Measurements from ENCODE around the gene FHOD3. TPM values are rescaled to one million over a fixed set of nuclear protein-coding genes. Genes with fewer than 3 reads are reported as not detected.
A peak's percentile ranks its signal among the peaks of the same experiment; 100 is the strongest.

Gene FHOD3
- total RNA-seq, 1 experiment from 2014 or later, result 0.10 TPM

DNA sequence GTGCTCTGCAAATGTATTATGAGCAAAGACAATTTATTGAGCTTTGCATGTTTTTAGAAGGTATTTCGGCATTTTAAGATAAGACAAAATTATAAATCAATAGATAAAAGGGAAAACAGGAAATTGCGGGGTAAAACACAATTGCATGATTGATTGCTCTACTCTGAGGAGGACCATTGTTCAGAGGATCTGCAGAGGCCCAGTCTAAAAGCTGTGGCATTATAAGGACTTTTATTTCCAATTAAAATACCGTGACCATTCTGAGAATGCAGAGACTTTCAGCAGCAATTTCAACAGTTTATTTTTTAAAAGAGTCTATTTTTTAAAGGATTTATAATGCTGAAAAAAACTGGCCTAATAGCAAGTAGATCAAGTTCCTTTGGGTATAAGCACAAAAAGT is 469.3 kb downstream of the FHOD3 start:
- no peak for DNase-seq
- Histone ChIP-seq H3K9me3 (replicated peaks) (no peaks in the 10 kb centered on the region), H3K27me3 (no peaks in the 10 kb centered on the region), H3K27ac (no peak overlapping the region), H3K36me3 (no peaks in the 10 kb centered on the region), H3K4me3 (no peak overlapping the region), H3K4me1 (no peaks in the 10 kb centered on the region)

DNA sequence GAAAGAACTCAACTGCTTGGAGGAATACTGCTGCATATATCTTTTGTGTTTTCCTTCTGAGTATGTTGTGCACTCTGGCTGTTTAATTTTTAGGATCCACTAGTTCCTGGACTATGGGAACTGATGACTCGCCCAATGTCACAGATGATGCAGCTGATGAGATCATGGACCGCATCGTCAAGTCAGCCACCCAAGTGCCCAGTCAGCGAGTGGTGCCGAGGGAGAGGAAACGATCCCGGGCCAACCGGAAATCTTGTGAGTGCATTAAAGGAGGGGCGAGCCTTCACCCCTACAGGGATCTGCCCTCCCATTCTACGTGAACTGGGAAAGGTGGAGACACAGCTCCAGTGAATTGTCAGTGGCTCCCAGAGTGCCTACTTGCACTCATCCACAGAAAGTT is 471.7 kb downstream of the FHOD3 start:
- Histone ChIP-seq H3K4me1 (no peaks in the 10 kb centered on the region), H3K4me3 (no peak overlapping the region), H3K27ac (no peak overlapping the region), H3K27me3 (no peaks in the 10 kb centered on the region), H3K36me3 (no peaks in the 10 kb centered on the region), H3K9me3 (replicated peaks) (no peaks in the 10 kb centered on the region)
- DNase-seq, result no peak

DNA sequence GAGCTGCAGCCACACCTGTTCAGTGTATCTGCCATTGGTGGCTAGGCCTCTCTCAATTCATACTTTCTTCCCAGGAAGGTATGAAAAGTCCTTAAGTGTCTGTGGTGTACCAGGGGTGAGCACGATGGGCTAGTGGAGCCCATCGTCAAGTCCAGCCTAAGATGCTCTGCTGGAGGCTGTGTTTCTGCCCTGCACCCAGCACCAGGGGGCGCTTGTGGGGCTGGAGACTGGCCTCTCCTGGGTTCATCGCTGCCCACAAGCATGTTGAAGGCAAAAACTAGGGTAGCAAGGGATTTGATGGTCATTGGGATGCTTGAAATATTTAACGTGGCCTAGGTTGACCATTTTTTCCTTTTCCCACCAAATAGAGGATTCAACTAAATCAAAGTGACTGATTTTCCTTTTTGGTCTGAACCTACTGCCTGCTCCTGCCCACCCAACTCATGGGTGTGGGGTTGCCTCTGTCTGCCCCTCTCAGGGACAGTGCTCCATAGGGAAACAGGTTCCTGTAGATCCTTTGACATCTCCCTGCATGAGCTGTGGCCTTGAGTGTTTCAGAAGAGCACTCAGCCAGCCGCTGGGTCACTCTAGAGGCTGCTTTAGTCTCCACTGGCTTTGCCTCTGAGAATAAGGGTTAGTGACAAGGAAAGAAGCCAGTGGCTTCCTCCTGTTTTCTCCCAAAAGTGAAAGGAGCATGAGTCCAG is 472.2 kb downstream of the FHOD3 start:
- Histone ChIP-seq H3K27ac (no peak overlapping the region), H3K27me3 (no peaks in the 10 kb centered on the region), H3K9me3 (replicated peaks) (no peaks in the 10 kb centered on the region), H3K36me3 (no peaks in the 10 kb centered on the region), H3K4me1 (no peaks in the 10 kb centered on the region), H3K4me3 (no peak overlapping the region)
- peak; percentile 13 to 28 for DNase-seq

DNA sequence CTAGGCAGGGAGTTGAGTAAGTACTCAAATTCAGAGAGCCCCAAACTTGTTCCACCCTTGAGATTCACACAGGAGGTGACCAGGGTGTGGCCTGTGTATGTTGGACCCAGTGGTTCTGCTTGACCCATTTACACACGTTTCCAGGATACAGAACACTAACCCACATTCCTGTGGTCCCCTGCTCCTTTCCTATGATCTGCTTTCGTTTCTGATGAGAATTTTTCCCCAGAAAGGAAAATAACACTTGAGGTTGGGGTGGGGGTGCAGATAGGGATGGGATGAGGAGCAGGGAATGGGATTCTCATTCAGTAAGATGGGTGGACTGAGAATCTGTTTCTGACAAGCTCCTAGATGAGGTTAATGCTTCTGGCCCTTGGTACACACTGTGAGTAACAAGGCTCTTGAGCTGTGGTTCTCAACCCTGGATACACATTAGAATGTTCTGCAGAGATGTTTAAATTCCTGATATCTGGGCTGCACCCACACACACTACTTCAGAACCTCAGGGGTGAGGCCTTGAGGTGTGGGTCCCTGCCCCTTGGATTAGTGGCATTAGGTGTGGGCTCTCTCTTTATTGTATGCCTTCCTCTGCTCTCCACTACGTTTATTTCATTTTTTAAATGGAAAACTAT is 472.9 kb downstream of the FHOD3 start:
- Histone ChIP-seq H3K4me3 (no peak overlapping the region), H3K27ac (no peak overlapping the region), H3K36me3 (no peaks in the 10 kb centered on the region), H3K9me3 (replicated peaks) (no peaks in the 10 kb centered on the region), H3K27me3 (no peaks in the 10 kb centered on the region), H3K4me1 (no peaks in the 10 kb centered on the region)
- DNase-seq, result no peak

DNA sequence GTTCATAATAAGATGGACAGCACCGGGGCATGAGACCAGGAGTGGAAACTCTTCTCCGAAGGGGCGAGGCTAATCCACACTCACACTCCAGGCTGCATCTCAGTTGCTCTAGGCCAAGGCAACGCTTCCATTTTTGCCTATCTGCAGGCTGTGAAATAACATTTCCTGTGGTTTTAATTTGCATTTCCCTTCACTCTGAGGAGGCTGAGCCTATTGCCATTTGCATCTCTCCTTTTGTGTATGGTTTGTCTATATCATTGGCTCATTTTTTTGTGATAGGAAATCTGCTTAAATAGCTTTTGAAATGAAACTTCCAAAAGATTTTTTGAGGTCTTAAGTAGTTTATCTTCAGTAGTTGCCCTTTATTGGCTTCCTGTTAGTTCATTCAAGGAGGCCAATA is 473.7 kb downstream of the FHOD3 start:
- H3K27ac ChIP-seq, result no peak overlapping the region

DNA sequence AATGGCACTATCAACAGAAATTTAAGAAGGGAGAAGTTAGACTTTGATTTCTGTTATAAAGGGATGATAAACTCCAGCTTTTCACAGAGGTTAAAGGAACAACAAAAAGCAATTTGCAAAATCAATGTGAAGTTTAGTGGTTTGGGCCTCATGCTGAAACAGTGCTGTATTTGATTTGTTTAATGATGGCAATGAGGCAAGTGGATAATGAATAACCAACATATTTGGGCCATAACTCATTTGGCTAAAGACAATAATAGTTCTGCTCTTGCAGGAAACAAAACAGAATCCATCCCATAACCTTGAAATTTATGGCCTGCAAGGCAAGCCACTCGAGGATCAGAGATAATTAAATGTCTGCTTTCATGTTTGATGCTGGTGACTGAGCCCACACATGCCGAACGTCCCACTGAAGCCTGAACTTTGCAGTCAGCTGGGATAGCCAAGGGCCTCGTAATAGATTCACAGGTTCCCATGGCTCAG is 474.8 kb downstream of the FHOD3 start:
- Histone ChIP-seq H3K4me3 (no peak overlapping the region), H3K4me1 (no peaks in the 10 kb centered on the region), H3K9me3 (replicated peaks) (no peaks in the 10 kb centered on the region), H3K27me3 (no peaks in the 10 kb centered on the region), H3K27ac (no peak overlapping the region), H3K36me3 (no peaks in the 10 kb centered on the region)
- DNase-seq, result no peak

More for the DNA sequence above, 473.7 kb downstream of the FHOD3 start:
- H3K36me3 ChIP-seq, result no peaks in the 10 kb centered on the region
- H3K27me3 ChIP-seq, result no peaks in the 10 kb centered on the region
- H3K9me3 ChIP-seq (replicated peaks), result no peaks in the 10 kb centered on the region
- H3K4me3 ChIP-seq, result no peak overlapping the region
- H3K4me1 ChIP-seq, result no peaks in the 10 kb centered on the region
- no peak for DNase-seq

DNA sequence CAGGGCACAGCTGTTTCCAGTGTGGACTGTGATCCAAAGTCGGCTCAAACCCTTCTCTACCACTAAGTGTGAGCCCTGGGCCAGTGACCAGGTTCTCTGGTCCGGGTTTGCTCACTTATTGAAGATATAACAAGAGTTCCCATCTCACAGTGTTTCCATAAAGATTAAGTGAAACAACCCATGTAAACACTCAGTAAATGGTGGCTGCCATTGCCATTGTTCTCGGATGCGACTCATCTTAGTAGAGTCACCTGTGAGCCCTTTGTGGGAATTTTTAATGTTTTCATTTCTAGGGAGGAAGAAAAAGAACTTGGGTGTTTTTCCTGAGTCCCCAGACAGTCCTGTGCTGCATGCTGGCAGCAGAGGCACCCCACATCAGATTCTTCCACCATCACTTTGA is 477.9 kb downstream of the FHOD3 start:
- Histone ChIP-seq H3K36me3 (no peaks in the 10 kb centered on the region), H3K4me1 (no peaks in the 10 kb centered on the region), H3K27me3 (no peaks in the 10 kb centered on the region), H3K27ac (no peak overlapping the region), H3K9me3 (replicated peaks) (no peaks in the 10 kb centered on the region), H3K4me3 (no peak overlapping the region)
- DNase-seq, result no peak

DNA sequence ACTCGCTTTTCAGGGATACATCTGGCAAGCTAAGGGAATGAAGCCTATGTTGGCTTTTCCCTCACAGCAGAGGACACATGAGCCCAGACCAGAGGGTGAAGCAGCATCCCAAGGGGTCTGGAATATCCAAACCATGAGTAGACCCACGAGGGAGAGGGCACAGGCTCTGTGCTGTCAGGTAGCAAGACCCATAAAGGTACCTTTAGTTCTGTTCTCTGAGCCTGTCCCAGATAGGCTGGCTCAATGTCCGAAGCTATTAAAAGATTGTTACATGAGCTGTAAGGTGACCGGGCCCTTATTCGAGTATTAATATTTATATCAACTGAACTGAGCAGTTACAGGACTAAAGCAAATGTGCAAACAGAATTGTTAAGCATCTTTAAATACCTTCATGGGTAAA is 479.1 kb downstream of the FHOD3 start:
- H3K36me3 ChIP-seq, result no peaks in the 10 kb centered on the region
- no peak overlapping the region for H3K27ac ChIP-seq
- no peaks in the 10 kb centered on the region for H3K9me3 ChIP-seq (replicated peaks)
- H3K4me3 ChIP-seq, result no peak overlapping the region
- DNase-seq, result no peak
- H3K27me3 ChIP-seq, result no peaks in the 10 kb centered on the region
- no peaks in the 10 kb centered on the region for H3K4me1 ChIP-seq

DNA sequence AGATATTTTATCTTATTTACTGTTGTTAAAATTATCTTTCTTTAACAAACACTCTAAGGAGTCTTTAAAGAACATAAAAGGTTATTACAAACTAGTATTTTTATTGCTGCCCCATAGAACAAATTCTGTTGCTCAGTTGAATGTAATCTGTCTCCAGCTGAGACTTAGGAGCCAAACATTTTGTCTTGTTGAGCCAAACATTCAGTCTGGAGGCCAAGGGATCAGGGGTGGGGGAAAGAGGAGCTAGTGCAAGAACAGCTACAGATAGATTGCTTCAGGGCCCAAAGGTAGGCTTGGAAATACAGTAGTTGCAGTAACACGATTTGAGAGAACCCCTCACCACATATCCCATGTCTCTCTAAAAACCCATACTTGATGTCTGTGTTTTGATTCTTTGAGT is 480.1 kb downstream of the FHOD3 start:
- no peaks in the 10 kb centered on the region for H3K4me1 ChIP-seq
- DNase-seq, result no peak
- no peaks in the 10 kb centered on the region for H3K36me3 ChIP-seq
- no peak overlapping the region for H3K4me3 ChIP-seq
- no peaks in the 10 kb centered on the region for H3K27me3 ChIP-seq
- H3K27ac ChIP-seq, result no peak overlapping the region
- no peaks in the 10 kb centered on the region for H3K9me3 ChIP-seq (replicated peaks)

DNA sequence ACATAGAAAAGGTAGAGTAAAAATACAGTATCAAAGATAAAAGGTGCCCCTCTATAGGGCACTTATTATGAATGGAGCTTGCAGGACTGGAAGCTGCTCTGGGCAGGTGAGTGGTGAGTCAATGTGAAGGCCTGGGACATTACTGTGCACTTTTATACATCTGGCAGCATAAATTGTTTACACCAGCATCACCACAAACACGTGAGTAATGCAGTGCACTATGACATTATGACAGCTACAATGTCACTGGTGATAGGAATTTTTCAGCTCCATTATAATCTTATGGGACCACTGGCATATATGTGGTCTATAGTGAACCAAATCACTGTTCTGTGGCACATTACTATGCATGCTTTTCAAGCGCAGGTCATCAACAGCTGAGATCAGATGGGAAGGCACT is 483.2 kb downstream of the FHOD3 start:
- Histone ChIP-seq H3K27ac (no peak overlapping the region), H3K27me3 (no peaks in the 10 kb centered on the region), H3K36me3 (no peaks in the 10 kb centered on the region), H3K4me3 (no peak overlapping the region), H3K4me1 (no peaks in the 10 kb centered on the region), H3K9me3 (replicated peaks) (no peaks in the 10 kb centered on the region)
- no peak for DNase-seq

DNA sequence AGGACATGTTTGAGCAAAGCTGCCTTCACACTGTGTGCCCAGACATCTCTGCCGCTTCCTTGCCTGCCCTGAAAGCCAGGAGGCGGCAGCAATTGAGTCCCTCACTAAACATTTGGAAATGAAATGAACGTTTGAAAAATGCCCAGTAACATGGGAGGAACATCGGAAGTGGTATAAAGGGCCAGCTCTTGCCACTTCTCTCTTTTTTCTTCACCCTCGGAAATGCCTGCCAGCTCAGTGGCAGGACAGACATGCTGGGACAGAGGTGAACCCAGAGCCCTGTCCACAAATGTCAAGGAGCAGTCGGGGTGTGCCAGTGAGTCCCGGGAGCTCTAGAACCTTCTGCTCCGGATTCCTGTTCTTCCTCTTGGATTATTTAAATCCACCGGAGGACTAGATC is 485.2 kb downstream of the FHOD3 start:
- H3K27ac ChIP-seq, result no peak overlapping the region
- H3K4me3 ChIP-seq, result no peak overlapping the region
- H3K27me3 ChIP-seq, result no peaks in the 10 kb centered on the region
- H3K36me3 ChIP-seq, result no peaks in the 10 kb centered on the region
- no peaks in the 10 kb centered on the region for H3K4me1 ChIP-seq
- no peaks in the 10 kb centered on the region for H3K9me3 ChIP-seq (replicated peaks)
- no peak for DNase-seq

DNA sequence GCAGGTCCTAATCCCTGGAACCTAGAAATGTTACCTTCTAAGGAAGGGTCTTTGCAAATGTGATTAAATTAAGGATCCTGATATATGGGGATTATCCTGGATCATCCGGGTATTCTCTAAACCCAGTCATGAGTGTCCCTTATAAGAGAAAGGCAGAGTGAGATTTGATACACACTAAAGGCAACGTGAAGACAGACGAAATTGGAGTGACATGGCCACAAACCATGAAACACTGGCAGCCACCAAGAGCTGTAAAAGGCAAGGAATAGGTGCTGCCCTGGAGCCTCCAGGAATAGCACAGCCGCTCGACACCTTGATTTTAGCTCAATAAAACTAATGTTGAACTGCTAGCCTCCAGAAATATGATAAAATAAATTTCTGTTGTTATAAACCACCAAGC is 486.3 kb downstream of the FHOD3 start:
- no peak for DNase-seq
- Histone ChIP-seq H3K27ac (no peak overlapping the region), H3K9me3 (replicated peaks) (no peaks in the 10 kb centered on the region), H3K4me3 (no peak overlapping the region), H3K36me3 (no peaks in the 10 kb centered on the region), H3K27me3 (no peaks in the 10 kb centered on the region), H3K4me1 (no peaks in the 10 kb centered on the region)

DNA sequence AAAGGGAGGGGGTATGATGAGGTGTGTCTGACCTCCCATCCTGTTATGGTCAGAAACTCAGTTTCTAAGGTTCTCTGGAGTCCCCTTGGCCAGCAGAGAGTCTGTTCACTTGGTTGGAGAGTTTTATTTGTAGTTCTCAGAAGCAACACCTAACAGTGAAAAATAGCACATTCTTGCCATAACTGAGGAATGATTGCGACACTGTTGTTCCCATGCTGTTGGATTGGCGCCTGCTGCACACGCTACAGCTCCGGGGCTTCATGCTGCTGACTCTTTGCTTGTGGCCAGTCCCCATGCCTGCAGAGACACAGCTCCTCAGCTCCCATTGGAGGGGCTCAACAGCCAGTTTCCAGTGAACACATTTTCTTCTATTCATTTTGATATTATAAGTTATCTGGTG is 489.2 kb downstream of the FHOD3 start:
- Histone ChIP-seq H3K36me3 (no peaks in the 10 kb centered on the region), H3K27me3 (no peaks in the 10 kb centered on the region), H3K4me3 (no peak overlapping the region), H3K4me1 (no peaks in the 10 kb centered on the region), H3K9me3 (replicated peaks) (no peaks in the 10 kb centered on the region), H3K27ac (no peak overlapping the region)
- DNase-seq, result no peak

DNA sequence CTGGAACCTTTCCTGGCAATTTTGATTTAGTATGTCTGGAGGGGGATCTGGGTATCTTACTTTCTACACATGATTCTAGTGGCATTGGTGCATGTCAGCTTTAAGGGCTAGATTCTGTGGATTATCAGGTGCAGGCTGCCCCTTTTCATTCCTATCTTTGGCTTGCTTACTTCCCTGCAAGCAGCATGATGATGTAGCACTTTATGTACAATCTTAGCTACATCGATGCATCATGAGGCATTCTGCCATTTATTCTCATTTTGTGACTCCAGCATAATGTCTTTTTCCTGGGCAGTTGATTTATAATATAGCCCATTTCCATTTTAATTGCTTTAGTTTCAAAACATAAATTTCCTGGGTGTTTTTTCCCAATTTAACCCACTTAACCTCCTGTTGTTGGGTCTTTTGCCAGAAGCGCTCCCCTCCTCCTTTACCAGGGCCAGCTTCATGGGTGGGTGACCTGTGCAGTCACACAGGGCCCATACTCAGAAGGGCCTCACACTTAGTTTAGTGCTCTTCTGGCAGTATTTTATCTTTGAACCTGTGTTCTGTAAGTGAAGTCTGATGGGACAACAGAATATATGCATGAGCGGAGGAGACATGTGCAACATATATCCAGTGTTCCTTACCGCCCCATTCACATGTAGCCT is 495.2 kb downstream of the FHOD3 start:
- no peaks in the 10 kb centered on the region for H3K36me3 ChIP-seq

DNA sequence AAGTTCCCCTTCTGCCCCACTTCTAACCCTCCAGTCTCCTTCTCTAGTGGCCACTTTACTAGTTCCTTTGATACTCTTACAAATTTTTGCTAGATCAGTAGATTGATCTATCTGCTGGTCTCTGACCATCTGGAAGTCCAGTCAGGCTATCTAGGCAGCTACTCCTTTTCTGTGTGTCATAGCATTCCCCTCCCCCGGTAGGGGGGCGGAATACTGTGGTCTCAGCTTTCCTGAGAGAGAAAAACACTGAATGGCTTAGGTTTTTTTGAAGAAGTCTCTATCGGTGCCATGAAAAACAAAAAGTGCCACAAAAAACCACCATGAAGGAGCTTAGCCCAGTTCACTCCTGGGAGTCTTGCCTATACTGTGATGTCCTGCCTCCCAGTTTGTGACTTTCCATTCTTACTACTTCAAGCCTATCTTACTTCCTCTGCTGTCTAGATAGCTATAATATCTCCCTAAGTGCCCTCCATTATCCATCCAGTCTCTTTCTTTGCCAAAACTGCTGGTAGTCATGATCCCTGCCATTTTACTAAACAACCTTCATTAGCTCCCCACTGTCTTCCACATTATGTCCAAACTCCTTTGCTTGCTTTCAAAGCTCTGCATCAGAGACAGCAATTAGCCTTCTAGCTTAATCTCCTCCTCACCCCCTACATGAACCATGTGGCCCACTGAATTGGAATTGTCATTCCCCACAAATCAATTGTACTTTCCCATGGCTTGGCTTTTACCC is 501.4 kb downstream of the FHOD3 start:
- Histone ChIP-seq H3K36me3 (peaks cover 7% of the 10 kb centered on the region; the same call in 1 of the 2 replicates), H3K27ac (no peak overlapping the region), H3K27me3 (no peaks in the 10 kb centered on the region), H3K4me3 (no peak overlapping the region), H3K4me1 (no peaks in the 10 kb centered on the region), H3K9me3 (replicated peaks) (no peaks in the 10 kb centered on the region)
- DNase-seq, result no peak

More for the DNA sequence above, 495.2 kb downstream of the FHOD3 start:
- Histone ChIP-seq H3K4me1 (no peaks in the 10 kb centered on the region), H3K27ac (no peak overlapping the region), H3K9me3 (replicated peaks) (no peaks in the 10 kb centered on the region), H3K27me3 (no peaks in the 10 kb centered on the region), H3K4me3 (no peak overlapping the region)
- DNase-seq, result no peak
